Left ventricle myocardium inferior (tissue), 1 donor: ENCODE measurements around the gene HOXD10. TPM values are rescaled to one million over a fixed set of nuclear protein-coding genes. Genes with fewer than 3 reads are reported as not detected.

Source experiments
- DNase-seq: peaks from one replicate; pipeline ENCODE4 v3.0.0-alpha.2; 2020
- H3K27ac ChIP-seq: fragments of 200-600 bp; replicated peaks from 2 replicates; pipeline ENCODE4 v1.8.0; 2021
- H3K27me3 ChIP-seq: fragments of 200-600 bp; 2 replicates; pipeline ENCODE4 v1.8.0; 2021; ENCODE audit warnings: low read depth
- H3K36me3 ChIP-seq: fragments of 200-600 bp; 2 replicates; pipeline ENCODE4 v1.8.0; 2021
- H3K4me1 ChIP-seq: fragments of 200-600 bp; 2 replicates; pipeline ENCODE4 v1.8.0; 2021
- H3K4me3 ChIP-seq: fragments of 200-600 bp; 2 replicates; pipeline ENCODE4 v1.8.0; 2021; ENCODE audit warnings: mild to moderate bottlenecking, moderate library complexity
- H3K9me3 ChIP-seq: fragments of 200-600 bp; replicated peaks from 2 replicates; pipeline ENCODE4 v1.8.0; 2021
- CTCF ChIP-seq: fragments of 200-600 bp; IDR thresholded peaks from 2 replicates; pipeline ENCODE4 v1.8.0; 2021; ENCODE audit warnings: antibody characterized with exemption, mild to moderate bottlenecking, borderline replicate concordance
- intact Hi-C: fragments of 100-400 bp; cut with micrococcal nuclease; formaldehyde crosslinking; loops from one replicate; pipeline ENCODE4 v1.11.0; 2022
- total RNA-seq: library from RNA; stranded (reverse); fragmentation: NEBNext Ultra II Directional; extraction: Animal tissue kit (Norgen Biotek cat#: 25700); gene quantifications from one replicate; pipeline ENCODE4 v1.2.1, GENCODE V29; 2021
- donor health status: DM: no; HTN: yes; CAD: no; lungs with severe emphysema.

Gene HOXD10
- total RNA-seq, 1 donor from 2014 or later, result not detected

GRCh38 chr2:176105078-176105729, 11.4 kb upstream of the HOXD10 start:
- intact Hi-C loops, result no loop called here
- Histone ChIP-seq H3K27ac (no peak overlapping the region), H3K4me1 (peaks cover 48% of the 10 kb centered on the region), H3K9me3 (no peaks in the 10 kb centered on the region), H3K36me3 (no peaks in the 10 kb centered on the region), H3K4me3 (peak overlapping the region; percentile 19), H3K27me3 (peaks cover 99% of the 10 kb centered on the region)
- DNase-seq, result no peak
- TF ChIP-seq CTCF, result no peak

GRCh38 chr2:176105730-176106580, 10.6 kb upstream of the HOXD10 start:
- Histone ChIP-seq H3K4me3 (no peak overlapping the region), H3K36me3 (no peaks in the 10 kb centered on the region), H3K27ac (no peak overlapping the region), H3K4me1 (peaks cover 44% of the 10 kb centered on the region), H3K27me3 (peaks cover 99% of the 10 kb centered on the region), H3K9me3 (no peaks in the 10 kb centered on the region)
- TF ChIP-seq CTCF, result no peak
- no peak for DNase-seq
- intact Hi-C loops, result no loop called here

GRCh38 chr2:176106581-176107539, 9.7 kb upstream of the HOXD10 start, which contains the start of gene HOXD11:
Gene HOXD11 (plus strand): TSS chr2:176107280. CDS start chr2:176107356, 76 bp downstream.
- H3K4me3 ChIP-seq, result peak within 1 kb of the TSS; percentile 46
- DNase-seq, result no peak
- intact Hi-C loops, result no loop called here
- H3K4me1 ChIP-seq, result peaks cover 44% of the 10 kb centered on the region
- no peaks in the 10 kb centered on the region for H3K9me3 ChIP-seq
- peaks cover 99% of the 10 kb centered on the region for H3K27me3 ChIP-seq
- no peak for TF ChIP-seq CTCF
- no peaks in the 10 kb centered on the region for H3K36me3 ChIP-seq
- H3K27ac ChIP-seq, result no peak within 1 kb of the TSS

GRCh38 chr2:176107731-176108181, 8.8 kb upstream of the HOXD10 start:
- Histone ChIP-seq H3K4me1 (peaks cover 44% of the 10 kb centered on the region), H3K9me3 (no peaks in the 10 kb centered on the region), H3K27me3 (peaks cover 99% of the 10 kb centered on the region), H3K27ac (no peak overlapping the region), H3K4me3 (no peak overlapping the region), H3K36me3 (no peaks in the 10 kb centered on the region)
- no peak for DNase-seq
- intact Hi-C loops, result no loop called here
- no peak for TF ChIP-seq CTCF
